HepG2 (cell line): ENCODE data around the gene SH3YL1. TPM values are rescaled to one million over a fixed set of nuclear protein-coding genes. Genes with fewer than 3 reads are reported as not detected.

Experiments used
- CTCF ChIP-seq: sonication (generic); formaldehyde crosslinking; IDR thresholded peaks from 2 replicates; pipeline ENCODE4 v1.5.0; 2020; ENCODE audit warnings: mild to moderate bottlenecking, missing genetic modification reagents, moderate library complexity
- ERF ChIP-seq: IDR thresholded peaks from 2 replicates; pipeline ENCODE4 v1.6.1; 2018; ENCODE audit warnings: missing biosample characterization, missing genetic modification reagents
- HNRNPK ChIP-seq: fragments of 200-400 bp; formaldehyde crosslinking; IDR thresholded peaks from 2 replicates; pipeline ENCODE4 v1.6.1; 2018; ENCODE audit warnings: low read length, low read depth, moderate library complexity, mild to moderate bottlenecking; ENCODE audit not compliant: poor library complexity, severe bottlenecking
- HOXA7 ChIP-seq: sonication (generic); formaldehyde crosslinking; IDR thresholded peaks from 2 replicates; pipeline ENCODE4 v1.8.1; 2022; ENCODE audit warnings: mild to moderate bottlenecking, missing genetic modification reagents, moderate library complexity
- MEIS2 ChIP-seq: sonication (generic); formaldehyde crosslinking; IDR thresholded peaks from 2 replicates; pipeline ENCODE4 v1.9.0; 2021; ENCODE audit warnings: mild to moderate bottlenecking, missing genetic modification reagents
- PCBP1 ChIP-seq: fragments of 200-400 bp; formaldehyde crosslinking; IDR thresholded peaks from 2 replicates; pipeline ENCODE4 v1.6.1; 2017; ENCODE audit warnings: mild to moderate bottlenecking, low read depth, low read length, borderline replicate concordance
- SIX4 ChIP-seq: sonication (generic); formaldehyde crosslinking; IDR thresholded peaks from 2 replicates; pipeline ENCODE4 v1.4.0; 2020; ENCODE audit warnings: missing genetic modification reagents
- TBP ChIP-seq: sonication (generic); formaldehyde crosslinking; IDR thresholded peaks from 2 replicates; pipeline ENCODE4 v1.5.0; 2020; ENCODE audit warnings: missing genetic modification reagents
- TBX2 ChIP-seq: sonication (generic); formaldehyde crosslinking; IDR thresholded peaks from 2 replicates; pipeline ENCODE4 v1.5.0; 2020; ENCODE audit warnings: missing genetic modification reagents, mild to moderate bottlenecking, borderline replicate concordance
- ZFAT ChIP-seq: sonication (generic); formaldehyde crosslinking; conservative IDR thresholded peaks from 2 replicates; pipeline ENCODE4 v1.8.1; 2023; ENCODE audit warnings: missing genetic modification reagents, inconsistent platforms
- ZNF496 ChIP-seq: sonication (generic); formaldehyde crosslinking; IDR thresholded peaks from 2 replicates; pipeline ENCODE4 v1.8.1; 2023; ENCODE audit warnings: mild to moderate bottlenecking, moderate library complexity, missing genetic modification reagents; ENCODE audit not compliant: insufficient replicate concordance
- ZNF513 ChIP-seq: sonication (generic); formaldehyde crosslinking; conservative IDR thresholded peaks from 2 replicates; pipeline ENCODE4 v1.5.0; 2020; ENCODE audit warnings: missing genetic modification reagents
- ZNF598 ChIP-seq: sonication (generic); formaldehyde crosslinking; IDR thresholded peaks from 2 replicates; pipeline ENCODE4 v1.5.1; 2020; ENCODE audit warnings: mild to moderate bottlenecking, missing genetic modification reagents, borderline replicate concordance
- ZNF605 ChIP-seq: sonication (generic); formaldehyde crosslinking; IDR thresholded peaks from 2 replicates; pipeline ENCODE4 v1.8.0; 2022; ENCODE audit warnings: mild to moderate bottlenecking, missing genetic modification reagents
- ZNF609 ChIP-seq: sonication (generic); formaldehyde crosslinking; IDR thresholded peaks from 2 replicates; pipeline ENCODE4 v1.4.0; 2020; ENCODE audit warnings: mild to moderate bottlenecking, missing genetic modification reagents, borderline replicate concordance
- ZNF619 ChIP-seq: sonication (generic); formaldehyde crosslinking; IDR thresholded peaks from 2 replicates; pipeline ENCODE4 v1.4.0; 2020; ENCODE audit warnings: mild to moderate bottlenecking, missing genetic modification reagents
- ZNF670 ChIP-seq: sonication (generic); formaldehyde crosslinking; IDR thresholded peaks from 2 replicates; pipeline ENCODE4 v1.8.0; 2022; ENCODE audit warnings: mild to moderate bottlenecking, missing genetic modification reagents, borderline replicate concordance
- ZNF784 ChIP-seq: sonication (generic); formaldehyde crosslinking; IDR thresholded peaks from 2 replicates; pipeline ENCODE4 v1.5.1; 2020; ENCODE audit warnings: missing genetic modification reagents, mild to moderate bottlenecking, borderline replicate concordance
- ZNF839 ChIP-seq: sonication (generic); formaldehyde crosslinking; IDR thresholded peaks from 2 replicates; pipeline ENCODE4 v1.4.0; 2020; ENCODE audit warnings: missing genetic modification reagents, mild to moderate bottlenecking, borderline replicate concordance
- ZSCAN12 ChIP-seq: sonication (generic); formaldehyde crosslinking; IDR thresholded peaks from 2 replicates; pipeline ENCODE4 v1.9.0; 2021; ENCODE audit warnings: mild to moderate bottlenecking, missing genetic modification reagents
- ZSCAN25 ChIP-seq: sonication (generic); formaldehyde crosslinking; IDR thresholded peaks from 2 replicates; pipeline ENCODE4 v1.8.0; 2022; ENCODE audit warnings: mild to moderate bottlenecking, missing genetic modification reagents
- polyA plus RNA-seq, 8 experiments: library from polyadenylated mRNA; depleted of rRNA in 3 of 8; stranded (reverse) in 7 of 8; unstranded in 1 of 8; fragments of >200 nt; fragmentation: Illumina TruSeq in 4 of 8; extraction: Trizol in 4 of 8; gene quantifications; 2 replicates each; pipeline versions ENCODE4 v1.2.1 to v1.2.3, GENCODE V29; 2011 to 2016; ENCODE audit warnings: low read depth in 4 of 8, missing spikeins in 1 of 8, mixed read lengths in 1 of 8; ENCODE audit not compliant: insufficient read depth in 1 of 8
- total RNA-seq, 5 experiments: library from RNA; depleted of rRNA; stranded (reverse); fragments of >200 nt; fragmentation: Illumina TruSeq; extraction: Trizol; gene quantifications; 2 replicates each; pipeline ENCODE4 v1.2.3, GENCODE V29; 2016; ENCODE audit warnings: low read depth in 1 of 5

Gene SH3YL1
- total and polyA plus RNA-seq, 2 of the 13 experiments (the other 11 are each of a cell fraction or from before 2014, with no cell fraction given) = 13.0 to 48.2 TPM

- no peak for TF ChIP-seq ERF
- no peak for TF ChIP-seq ZNF513 (CRISPR knock-in tag)
- TF ChIP-seq TBX2 (CRISPR knock-in tag) = no peak; the same call in 1 of the 2 replicates
- no peak for TF ChIP-seq ZSCAN12
- no peak for TF ChIP-seq HNRNPK
- TF ChIP-seq ZFAT (CRISPR knock-in tag) = no peak
- no peak for TF ChIP-seq ZNF784 (CRISPR knock-in tag)
- TF ChIP-seq CTCF = no peak
- no peak for TF ChIP-seq ZSCAN25 (CRISPR knock-in tag)
- TF ChIP-seq MEIS2 (CRISPR knock-in tag) = no peak
- no peak for TF ChIP-seq ZNF619 (CRISPR knock-in tag)
- TF ChIP-seq HOXA7 (CRISPR knock-in tag) = no peak
- TF ChIP-seq ZNF839 = no peak
- TF ChIP-seq ZNF496 (CRISPR knock-in tag) = no peak
- TF ChIP-seq PCBP1 = no peak
- TF ChIP-seq ZNF609 = no peak; the same call in 1 of the 2 replicates
- TF ChIP-seq TBP (CRISPR knock-in tag) = no peak
- no peak for TF ChIP-seq ZNF670
- 0 out of 2 replicates have a peak, but pooled peaks have one; percentile 32 for TF ChIP-seq ZNF605 (CRISPR knock-in tag)
- TF ChIP-seq ZNF598 (CRISPR knock-in tag) = peak; percentile 58; the same call in 1 of the 2 replicates
- TF ChIP-seq SIX4 (CRISPR knock-in tag) = no peak
These were observed 25.7 kb upstream of the SH3YL1 start (continued) for GRCh38 chr2:289362-290089.
